HG03354 (cell line): Measurements from ENCODE around the gene CCDC148.
"Not testable (repeated sequence)": the region's sequence is repeated elsewhere in the genome, so short reads cannot be mapped to it uniquely, and the experiment has no call there.

Source experiments
- ATAC-seq: cut with Tn5 transposase; IDR thresholded peaks from one replicate; pipeline ENCODE4 v1.9.1; 2021; ENCODE audit warnings: mild to moderate bottlenecking; ENCODE audit not compliant: unreplicated experiment, poor library complexity, severe bottlenecking

Gene CCDC148

GRCh38 chr2:158484892-158485556 lies 28.5 kb upstream of the CCDC148 start:
- ATAC-seq: no peak

GRCh38 chr2:158482594-158482993 lies 26.0 kb upstream of the CCDC148 start:
- no peak for ATAC-seq

GRCh38 chr2:158481116-158481515 lies 24.6 kb upstream of the CCDC148 start:
- no peak for ATAC-seq

- ATAC-seq: no peak
Observed at GRCh38 chr2:158478816-158479215, 22.3 kb upstream of the CCDC148 start.

GRCh38 chr2:158478237-158478636 lies 21.7 kb upstream of the CCDC148 start:
- no peak for ATAC-seq

- no peak for ATAC-seq
Observed at GRCh38 chr2:158477202-158477601, 20.6 kb upstream of the CCDC148 start.

- not testable (repeated sequence) for ATAC-seq
Observed at GRCh38 chr2:158474526-158475011, 18.0 kb upstream of the CCDC148 start.

- no peak for ATAC-seq
Observed at GRCh38 chr2:158473719-158474392, 17.3 kb upstream of the CCDC148 start.

- not testable (repeated sequence) for ATAC-seq
Observed at GRCh38 chr2:158473300-158473699, 16.7 kb upstream of the CCDC148 start.

- ATAC-seq: not testable (repeated sequence)
Observed at GRCh38 chr2:158472829-158473228, 16.3 kb upstream of the CCDC148 start.

GRCh38 chr2:158467248-158467647 lies 10.7 kb upstream of the CCDC148 start:
- no peak for ATAC-seq

GRCh38 chr2:158464426-158465281 lies 8.1 kb upstream of the CCDC148 start:
- peak; percentile 84 for ATAC-seq

- ATAC-seq: no peak
Observed at GRCh38 chr2:158463496-158464095, 7.0 kb upstream of the CCDC148 start.

- no peak for ATAC-seq
Observed at GRCh38 chr2:158460632-158461297, 4.2 kb upstream of the CCDC148 start.

GRCh38 chr2:158459161-158460003 lies 2.8 kb upstream of the CCDC148 start:
- ATAC-seq: no peak

- no peak for ATAC-seq
Observed at GRCh38 chr2:158458617-158458920, 2.0 kb upstream of the CCDC148 start.

GRCh38 chr2:158457826-158458616 lies 1.5 kb upstream of the CCDC148 start:
- ATAC-seq: peak; percentile 56
